SU-DHL-6 (cell line): ENCODE measurements around the gene YPEL4.

Experiments used
- H2AFZ ChIP-seq: fragments of 200-600 bp; sonication (generic); 2 replicates; pipeline ENCODE4 v1.6.1; 2014; ENCODE audit warnings: low read depth, mild to moderate bottlenecking, moderate library complexity, mixed read lengths, antibody characterized with exemption, low read length; ENCODE audit not compliant: severe bottlenecking
- H3F3A ChIP-seq: fragments of 200-600 bp; shearing (Covaris generic); 2 replicates; pipeline ENCODE4 v1.6.0; 2016; ENCODE audit warnings: antibody characterized with exemption, mild to moderate bottlenecking; ENCODE audit not compliant: insufficient read depth
- H3K27ac ChIP-seq: fragments of 200-600 bp; sonication (generic); 2 replicates; pipeline ENCODE4 v1.5.1; 2016; ENCODE audit warnings: low read depth, mild to moderate bottlenecking, low read length, moderate library complexity, mixed read lengths
- H3K27me3 ChIP-seq: fragments of 200-600 bp; sonication (generic), shearing (Covaris generic); 2 replicates; pipeline ENCODE4 v1.6.0; 2014; ENCODE audit warnings: mild to moderate bottlenecking, low read length
- H3K36me3 ChIP-seq: fragments of 200-600 bp; sonication (generic); 2 replicates; pipeline ENCODE4 v1.6.1; 2014; ENCODE audit warnings: mild to moderate bottlenecking, low read length, mixed read lengths
- H3K4me2 ChIP-seq: fragments of 300-600, 200-600 bp; shearing (Covaris generic), sonication (generic); 2 replicates; pipeline ENCODE4 v1.6.0; 2014; ENCODE audit warnings: low read length, low read depth, mild to moderate bottlenecking; ENCODE audit not compliant: poor library complexity, severe bottlenecking
- H3K4me3 ChIP-seq: fragments of 200-600 bp; sonication (generic); 2 replicates; pipeline ENCODE4 v1.5.1; 2014; ENCODE audit warnings: antibody characterized with exemption, low read length, mild to moderate bottlenecking, mixed read lengths; ENCODE audit not compliant: insufficient read depth, poor library complexity, severe bottlenecking
- H3K79me2 ChIP-seq: fragments of 200-600 bp; sonication (generic); 2 replicates; pipeline ENCODE4 v1.6.1; 2014; ENCODE audit warnings: mild to moderate bottlenecking, low read length, moderate library complexity; ENCODE audit not compliant: insufficient read depth
- H3K9ac ChIP-seq: fragments of 200-600 bp; sonication (generic); 2 replicates; pipeline ENCODE4 v1.7.0; 2014; ENCODE audit warnings: mild to moderate bottlenecking, low read length
- H3K9me2 ChIP-seq: fragments of 200-600 bp; sonication (generic); replicated peaks from 2 replicates; pipeline ENCODE4 v1.6.1; 2014; ENCODE audit warnings: low read length; ENCODE audit not compliant: insufficient read depth
- H3K9me3 ChIP-seq: fragments of 200-600 bp; sonication (generic); 2 replicates; pipeline ENCODE4 v1.6.1; 2014; ENCODE audit warnings: low read length, mixed read lengths; ENCODE audit not compliant: insufficient read depth
- H4K20me1 ChIP-seq: fragments of 200-600 bp; sonication (generic); 2 replicates; pipeline ENCODE4 v1.6.1; 2014; ENCODE audit warnings: low read depth, mild to moderate bottlenecking, antibody characterized with exemption, low read length, moderate library complexity, mixed read lengths
- CTCF ChIP-seq: fragments of 200-600 bp; sonication (generic); IDR thresholded peaks from one replicate; pipeline ENCODE4 v1.5.1; 2017; ENCODE audit warnings: antibody characterized with exemption, mild to moderate bottlenecking, low read length, moderate library complexity; ENCODE audit not compliant: insufficient read depth, poor library complexity, severe bottlenecking
- EZH2phosphoT487 ChIP-seq: fragments of 200-600 bp; sonication (generic), shearing (Covaris generic); conservative IDR thresholded peaks from 2 replicates; pipeline ENCODE4 v1.6.1; 2018; ENCODE audit warnings: mild to moderate bottlenecking, antibody characterized with exemption, low read length, moderate library complexity, mixed read lengths

Gene YPEL4

DNA sequence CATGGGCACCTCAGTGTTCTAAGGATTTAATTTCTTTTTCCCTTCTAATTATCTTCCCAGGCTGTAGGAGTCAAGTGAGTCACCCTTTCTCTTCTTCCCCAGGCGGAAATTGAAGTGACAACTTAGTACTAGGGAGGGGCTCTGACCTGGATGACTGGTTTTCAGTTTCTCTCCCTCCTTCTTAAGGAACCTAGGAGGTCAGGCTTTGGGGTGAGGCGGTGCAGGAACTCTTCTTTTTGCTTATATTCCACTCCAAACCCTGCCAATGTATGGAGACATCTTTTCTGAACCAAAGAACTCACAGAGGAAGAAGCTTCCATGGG is 30.8 kb upstream of the YPEL4 start:
- no peak overlapping the region for H3K4me3 ChIP-seq
- H3K9me3 ChIP-seq, result no peaks in the 10 kb centered on the region
- H4K20me1 ChIP-seq, result peaks cover 15% of the 10 kb centered on the region; the same call in 1 of the 2 replicates
- peaks cover 80% of the 10 kb centered on the region for H3K79me2 ChIP-seq
- TF ChIP-seq EZH2phosphoT487 (no peak), CTCF (no peak)
- no peak overlapping the region for H3K9ac ChIP-seq
- no peak overlapping the region for H3K27ac ChIP-seq
- H3K27me3 ChIP-seq, result no peaks in the 10 kb centered on the region
- no peak overlapping the region for H2AFZ ChIP-seq
- H3K36me3 ChIP-seq, result peaks cover 30% of the 10 kb centered on the region
- no peaks in the 10 kb centered on the region for H3K9me2 ChIP-seq
- no peak overlapping the region for H3K4me2 ChIP-seq
- no peaks in the 10 kb centered on the region for H3F3A ChIP-seq

DNA sequence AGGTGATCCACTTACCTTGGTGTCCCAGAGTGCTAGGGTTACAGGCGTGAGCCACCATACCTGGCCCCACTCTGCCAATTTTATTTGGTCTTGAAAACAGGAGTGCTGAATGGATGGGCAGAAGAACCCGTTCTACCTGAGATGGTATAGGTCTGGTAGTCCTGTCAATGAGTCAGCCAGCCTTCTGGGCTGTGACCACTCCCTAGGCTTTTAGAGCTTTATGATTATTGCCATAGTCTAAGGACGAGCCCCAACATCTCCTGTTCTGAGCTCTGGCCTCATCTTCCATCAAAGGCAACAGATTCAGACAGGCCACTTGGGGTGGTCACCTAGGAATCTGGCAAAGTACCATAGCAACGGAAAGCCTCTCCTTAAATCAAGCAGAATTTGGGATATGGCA is 29.7 kb upstream of the YPEL4 start:
- H3K36me3 ChIP-seq, result peaks cover 31% of the 10 kb centered on the region
- TF ChIP-seq CTCF (no peak), EZH2phosphoT487 (no peak)

GRCh38 chr11:57675176-57675941 is 25.6 kb upstream of the YPEL4 start:
- Histone ChIP-seq H3K79me2 (peaks cover 96% of the 10 kb centered on the region), H3F3A (no peaks in the 10 kb centered on the region), H3K4me3 (no peak overlapping the region), H3K9me2 (no peaks in the 10 kb centered on the region), H4K20me1 (peaks cover 36% of the 10 kb centered on the region), H3K4me2 (no peak overlapping the region), H3K27me3 (no peaks in the 10 kb centered on the region), H3K27ac (no peak overlapping the region), H3K9ac (no peak overlapping the region), H3K9me3 (no peaks in the 10 kb centered on the region), H2AFZ (no peak overlapping the region), H3K36me3 (peaks cover 28% of the 10 kb centered on the region; the same call in 1 of the 2 replicates)
- no peak for TF ChIP-seq EZH2phosphoT487
- TF ChIP-seq CTCF, result no peak

More for the DNA sequence above, 29.7 kb upstream of the YPEL4 start:
- no peaks in the 10 kb centered on the region for H3K27me3 ChIP-seq
- no peaks in the 10 kb centered on the region for H3K9me3 ChIP-seq
- H3K4me2 ChIP-seq, result no peak overlapping the region
- H3K4me3 ChIP-seq, result no peak overlapping the region
- no peaks in the 10 kb centered on the region for H3F3A ChIP-seq
- H3K27ac ChIP-seq, result no peak overlapping the region
- H3K9ac ChIP-seq, result no peak overlapping the region
- peaks cover 85% of the 10 kb centered on the region for H3K79me2 ChIP-seq
- H2AFZ ChIP-seq, result no peak overlapping the region
- no peaks in the 10 kb centered on the region for H3K9me2 ChIP-seq
- peaks cover 24% of the 10 kb centered on the region for H4K20me1 ChIP-seq
